ENCODE results near the gene CLK2.
A peak's percentile ranks its signal among the peaks of the same experiment; 100 is the strongest.
"Not testable (repeated sequence)": the region's sequence is repeated elsewhere in the genome, so short reads cannot be mapped to it uniquely, and the experiment has no call there.

Gene CLK2

GRCh38 chr1:155296661-155297060 is 23.4 kb upstream of the CLK2 start:
- DNase-seq (ENCODE audit: low spot score): no peak

- DNase-seq (ENCODE audit: low spot score): no peak
These were observed 22.6 kb upstream of the CLK2 start for GRCh38 chr1:155295942-155296267.

- no peak for DNase-seq (ENCODE audit: low spot score)
These were observed 22.1 kb upstream of the CLK2 start for GRCh38 chr1:155295183-155295941.

GRCh38 chr1:155294520-155295182 is 21.3 kb upstream of the CLK2 start:
- DNase-seq (ENCODE audit: low spot score): no peak

GRCh38 chr1:155293086-155293749 is 19.9 kb upstream of the CLK2 start:
- no peak for DNase-seq (ENCODE audit: low spot score)

GRCh38 chr1:155291006-155291405 is 17.7 kb upstream of the CLK2 start:
- DNase-seq (ENCODE audit: low spot score): not testable (repeated sequence)

GRCh38 chr1:155287987-155288543 is 14.8 kb upstream of the CLK2 start:
- no peak for DNase-seq (ENCODE audit: low spot score)

- no peak for DNase-seq (ENCODE audit: low spot score)
These were observed 13.2 kb upstream of the CLK2 start for GRCh38 chr1:155286544-155286943.

- DNase-seq (ENCODE audit: low spot score): no peak
These were observed 12.3 kb upstream of the CLK2 start for GRCh38 chr1:155285631-155286044.

- DNase-seq (ENCODE audit: low spot score): no peak
These were observed 11.8 kb upstream of the CLK2 start for GRCh38 chr1:155285063-155285462.

- DNase-seq (ENCODE audit: low spot score): no peak
These were observed 11.2 kb upstream of the CLK2 start for GRCh38 chr1:155284476-155284875.

- no peak for DNase-seq (ENCODE audit: low spot score)
These were observed 9.3 kb upstream of the CLK2 start for GRCh38 chr1:155282488-155283091.

- no peak for DNase-seq (ENCODE audit: low spot score)
These were observed 6.0 kb upstream of the CLK2 start for GRCh38 chr1:155279268-155279667.

GRCh38 chr1:155278689-155279160 is 5.4 kb upstream of the CLK2 start:
- no peak for DNase-seq (ENCODE audit: low spot score)

GRCh38 chr1:155277902-155278688 is 4.8 kb upstream of the CLK2 start:
- DNase-seq (ENCODE audit: low spot score): no peak

- DNase-seq (ENCODE audit: low spot score): peak; percentile 93
These were observed 4.0 kb upstream of the CLK2 start, which contains the start of gene HCN3 for GRCh38 chr1:155277070-155277901. TSS of gene HCN3 (plus strand) at chr1:155277463. CDS start at chr1:155277591, 128 bp downstream.

GRCh38 chr1:155272466-155273342 is 600 bp downstream of the CLK2 start:
- peak; percentile 39 for DNase-seq (ENCODE audit: low spot score)

- DNase-seq (ENCODE audit: low spot score): no peak
These were observed 3.9 kb downstream of the CLK2 start for GRCh38 chr1:155269381-155269780.

- DNase-seq (ENCODE audit: low spot score): no peak
These were observed 4.7 kb downstream of the CLK2 start for GRCh38 chr1:155268630-155269029.

- no peak for DNase-seq (ENCODE audit: low spot score)
These were observed 5.9 kb downstream of the CLK2 start for GRCh38 chr1:155267373-155267772.

All from kidney capillary endothelial cell (primary cell).